ENCODE data around the gene SLC44A4. TPM values are rescaled to one million over a fixed set of nuclear protein-coding genes. Genes with fewer than 3 reads are reported as not detected.
"Not testable (repeated sequence)": the region's sequence is repeated elsewhere in the genome, so short reads cannot be mapped to it uniquely, and the experiment has no call there.

SLC44A4 gene
- total and polyA plus RNA-seq, 9 of the 15 experiments (the other 6 are each of a cell fraction or from before 2014, with no cell fraction given): 7.9 to 18.6 (median 11.2) TPM

DNA sequence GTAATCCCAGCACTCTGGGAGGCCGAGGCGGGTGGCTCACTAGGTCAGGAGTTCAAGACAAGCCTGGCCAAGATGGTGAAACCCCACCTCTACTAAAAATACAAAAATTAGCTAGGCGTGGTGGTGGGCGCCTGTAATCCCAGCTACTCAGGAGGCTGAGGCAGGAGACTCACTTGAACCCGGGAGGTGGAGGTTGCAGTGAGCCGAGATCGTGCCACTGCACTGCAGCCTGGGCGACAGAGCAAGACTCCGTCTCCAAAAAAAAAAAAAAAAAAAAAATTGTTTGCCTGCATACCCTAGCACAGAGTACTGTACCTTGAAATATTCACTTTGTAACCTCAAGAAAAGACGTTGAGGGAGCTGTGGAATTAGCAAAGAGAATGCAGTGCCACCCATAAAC lies 58.4 kb downstream of the SLC44A4 start:
- TF ChIP-seq MTF1 (CRISPR knock-in tag; IDR thresholded peaks at IDR 0.05; ENCODE audit: borderline replicate concordance) (0 out of 2 replicates have a peak, but pooled peaks have one; percentile 7), ZNF668 (CRISPR knock-in tag; IDR thresholded peaks at IDR 0.05) (peak; percentile 45; the same call in 1 of the 2 replicates), BCOR (IDR thresholded peaks at IDR 0.05) (0 out of 2 replicates have a peak, but pooled peaks have one; percentile 36), CXXC5 (CRISPR knock-in tag; IDR thresholded peaks at IDR 0.05) (peak; percentile 34; the same call in 1 of the 2 replicates), DMBX1 (CRISPR knock-in tag; IDR thresholded peaks at IDR 0.05; ENCODE audit: borderline replicate concordance) (0 out of 2 replicates have a peak, but pooled peaks have one; percentile 53), IFI16 (CRISPR knock-in tag; IDR thresholded peaks at IDR 0.05) (0 out of 2 replicates have a peak, but pooled peaks have one; percentile 45), FOXA3 (CRISPR knock-in tag; conservative IDR thresholded peaks at IDR 0.05 in 1 of 2, IDR thresholded peaks at IDR 0.05 in 1 of 2) (peak in 1 of 2 experiments; percentile 5; a peak in 1 of 4 replicates), MAZ (CRISPR knock-in tag; conservative IDR thresholded peaks at IDR 0.05 in 1 of 2, IDR thresholded peaks at IDR 0.05 in 1 of 2) (0 out of 4 replicates have a peak, but pooled peaks of 1 of the 2 experiments have one; percentile 23)
- TF ChIP-seq, protein P1, sequence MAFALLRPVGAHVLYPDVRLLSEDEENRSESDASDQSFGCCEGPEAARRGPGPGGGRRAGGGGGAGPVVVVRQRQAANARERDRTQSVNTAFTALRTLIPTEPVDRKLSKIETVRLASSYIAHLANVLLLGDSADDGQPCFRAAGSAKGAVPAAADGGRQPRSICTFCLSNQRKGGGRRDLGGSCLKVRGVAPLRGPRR (CRISPR knock-in tag; IDR thresholded peaks at IDR 0.05): peak; percentile 60; the same call in 1 of the 2 replicates
- Histone ChIP-seq H3K4me2 (ENCODE audit: insufficient read depth, low read length) (peak overlapping the region; percentile 89; the same call in 1 of the 2 replicates), H3K4me1 (replicated peaks in 1 of 2; ENCODE audit: control insufficient read depth in 2 of 2, insufficient read depth in 2 of 2, low read length in 2 of 2) (peaks cover 43 to 48% of the 10 kb centered on the region in 2 experiments), H3K79me2 (ENCODE audit: control insufficient read depth, insufficient read depth, low read length) (peaks cover 64% of the 10 kb centered on the region), H4K20me1 (replicated peaks; ENCODE audit: control insufficient read depth, insufficient read depth, low read length) (peaks cover 16% of the 10 kb centered on the region), H3K9ac (ENCODE audit: insufficient read depth in 1 of 2, low read depth in 2 of 2, low read length in 2 of 2) (peak overlapping the region in 1 of 2 experiments; percentile 69; a peak in 2 of 4 replicates), H3K27ac (ENCODE audit: extremely low read depth, low read depth, low read length) (peak overlapping the region; percentile 99; the same call in 1 of the 3 replicates), H3K36me3 (ENCODE audit: control insufficient read depth, insufficient read depth, low read length) (peaks cover 23% of the 10 kb centered on the region)
- DNase-seq (ENCODE audit: extremely low read depth in 1 of 4, low spot score in 3 of 4); H3K9me1 ChIP-seq (ENCODE audit: control insufficient read depth, insufficient read depth, low read length); FAIRE-seq; CTCF ChIA-PET (ENCODE audit: low intra/inter-chr PET ratio); BruUV-seq (replicated peaks); in situ Hi-C loops (cut with MboI); H2AFZ ChIP-seq (ENCODE audit: low read depth, low read length); H3K27me3 ChIP-seq (ENCODE audit: control insufficient read depth in 2 of 2, insufficient read depth in 2 of 2, low read length in 2 of 2); H3K9me3 ChIP-seq (replicated peaks; ENCODE audit: control insufficient read depth, insufficient read depth, low read depth, low read length); H3K4me3 ChIP-seq; ATAC-seq: not testable (repeated sequence)
- POLR2A ChIA-PET: interaction anchor here (0.6 to 6.1 kb wide), 5 partner anchors 10 to 106 kb away, joined by 4 to 58 read pairs (median 9); partner anchors contain the start of gene LSM2
- intact Hi-C loops (cut with micrococcal nuclease): loop anchor here (10.0 kb wide), 1 partner anchor 354 kb away; the partner anchor contains the start of genes AGPAT1 and RNF5
- 60% methylated on average over 10 of the region's 10 CpGs for WGBS (ENCODE audit: insufficient coverage, low coverage, missing lambda C conversion rate)
